Stimulated activated CD8-positive, alpha-beta memory T cell treated with anti-CD3 and anti-CD28 coated beads, Interleukin-15, amount 100 ng/mL, for 24 hours (primary cell): ENCODE measurements around the gene CD163.
A peak's percentile ranks its signal among the peaks of the same experiment; 100 is the strongest.
"Not testable (repeated sequence)": the region's sequence is repeated elsewhere in the genome, so short reads cannot be mapped to it uniquely, and the experiment has no call there.

Experiments used
- DNase-seq: peaks from one replicate; pipeline ENCODE4 v3.0.0-alpha.2; 2020; ENCODE audit warnings: low read depth

Gene CD163

GRCh38 chr12:7503686-7504415, at the start of gene CD163:
TSS of gene CD163 (minus strand) at chr12:7503777. CDS start at chr12:7503690, 87 bp downstream.
- no peak for DNase-seq

GRCh38 chr12:7542813-7543212, 39.2 kb upstream of the CD163 start:
- no peak for DNase-seq

- DNase-seq: no peak
These were observed 38.5 kb upstream of the CD163 start for GRCh38 chr12:7542046-7542445.

GRCh38 chr12:7514416-7514815, 10.8 kb upstream of the CD163 start:
- DNase-seq: no peak

GRCh38 chr12:7512553-7512952, 9.0 kb upstream of the CD163 start:
- no peak for DNase-seq

- DNase-seq: not testable (repeated sequence)
These were observed 6.4 kb upstream of the CD163 start for GRCh38 chr12:7509793-7510470.

- DNase-seq: no peak
These were observed 965 bp downstream of the CD163 start for GRCh38 chr12:7502612-7503011.

- no peak for DNase-seq
These were observed 2.5 kb downstream of the CD163 start for GRCh38 chr12:7501031-7501588.

- no peak for DNase-seq
These were observed 3.9 kb downstream of the CD163 start for GRCh38 chr12:7499636-7500035.

- DNase-seq: no peak
These were observed 4.8 kb downstream of the CD163 start for GRCh38 chr12:7498809-7499208.

- DNase-seq: no peak
These were observed 5.9 kb downstream of the CD163 start for GRCh38 chr12:7497661-7498060.

GRCh38 chr12:7496451-7496850, 7.1 kb downstream of the CD163 start:
- no peak for DNase-seq

- no peak for DNase-seq
These were observed 8.4 kb downstream of the CD163 start for GRCh38 chr12:7495136-7495535.

- DNase-seq: no peak
These were observed 10.6 kb downstream of the CD163 start for GRCh38 chr12:7493006-7493405.

GRCh38 chr12:7486512-7486911, 17.1 kb downstream of the CD163 start:
- DNase-seq: no peak

- DNase-seq: no peak
These were observed 18.5 kb downstream of the CD163 start for GRCh38 chr12:7485095-7485494.

GRCh38 chr12:7483343-7483742, 20.2 kb downstream of the CD163 start:
- no peak for DNase-seq

GRCh38 chr12:7479771-7480170, 23.8 kb downstream of the CD163 start:
- no peak for DNase-seq

GRCh38 chr12:7472060-7472459, 31.5 kb downstream of the CD163 start:
- DNase-seq: no peak

GRCh38 chr12:7460375-7461259, 43.0 kb downstream of the CD163 start:
- DNase-seq: peak; percentile 21

- DNase-seq: no peak
These were observed 43.6 kb downstream of the CD163 start for GRCh38 chr12:7459973-7460372.

- DNase-seq: no peak
These were observed 51.8 kb downstream of the CD163 start for GRCh38 chr12:7451756-7452155.
